ENCODE data around the gene RIMBP2.

Gene RIMBP2

DNA sequence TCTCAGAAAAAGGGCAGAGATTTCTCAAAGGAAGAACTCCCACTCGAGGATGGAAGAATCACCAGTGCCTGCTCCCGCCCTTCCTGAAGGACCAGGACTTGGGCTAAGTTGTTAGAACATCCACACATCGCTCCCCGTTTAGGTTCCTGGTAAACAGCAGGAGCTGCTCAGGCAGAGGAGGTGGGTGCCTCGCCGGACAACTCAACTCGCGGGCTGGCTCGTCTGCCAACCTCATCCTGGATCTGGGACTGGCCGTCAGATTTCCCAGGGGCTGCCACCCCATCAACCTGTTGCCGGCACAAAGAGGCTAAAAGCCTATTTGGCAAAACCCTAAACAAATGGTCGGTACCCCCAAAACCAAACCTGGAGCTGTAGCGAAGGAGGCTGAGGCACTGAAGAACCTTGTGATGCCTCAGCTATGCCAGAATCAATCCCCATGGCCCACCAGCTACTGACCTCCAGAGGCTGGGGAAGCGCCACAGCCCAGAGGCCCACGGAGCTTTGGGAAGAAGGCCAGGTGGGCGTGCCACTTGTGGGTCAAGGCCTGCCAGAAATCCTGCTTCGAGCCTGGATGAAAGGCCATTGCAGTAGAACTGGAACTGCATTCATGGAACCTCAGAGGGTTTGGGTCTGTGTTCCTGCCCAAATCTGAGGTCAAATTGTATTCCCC, 42.9 kb downstream of the RIMBP2 start:
- no peak overlapping the region for H3K4me3 ChIP-seq (ENCODE audit: low read depth, low read length)
- DNase-seq (ENCODE audit: low read depth), result no peak
- TF ChIP-seq POLR2A (IDR thresholded peaks at IDR 0.05; ENCODE audit: extremely low read depth, insufficient read length) (no peak), MYC (IDR thresholded peaks at IDR 0.05; ENCODE audit: low read depth, low read length) (no peak)
- TF ChIP-seq, protein P1, sequence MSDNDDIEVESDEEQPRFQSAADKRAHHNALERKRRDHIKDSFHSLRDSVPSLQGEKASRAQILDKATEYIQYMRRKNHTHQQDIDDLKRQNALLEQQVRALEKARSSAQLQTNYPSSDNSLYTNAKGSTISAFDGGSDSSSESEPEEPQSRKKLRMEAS (IDR thresholded peaks at IDR 0.05; ENCODE audit: low read depth, low read length), result no peak
- TF ChIP-seq, protein P2, sequence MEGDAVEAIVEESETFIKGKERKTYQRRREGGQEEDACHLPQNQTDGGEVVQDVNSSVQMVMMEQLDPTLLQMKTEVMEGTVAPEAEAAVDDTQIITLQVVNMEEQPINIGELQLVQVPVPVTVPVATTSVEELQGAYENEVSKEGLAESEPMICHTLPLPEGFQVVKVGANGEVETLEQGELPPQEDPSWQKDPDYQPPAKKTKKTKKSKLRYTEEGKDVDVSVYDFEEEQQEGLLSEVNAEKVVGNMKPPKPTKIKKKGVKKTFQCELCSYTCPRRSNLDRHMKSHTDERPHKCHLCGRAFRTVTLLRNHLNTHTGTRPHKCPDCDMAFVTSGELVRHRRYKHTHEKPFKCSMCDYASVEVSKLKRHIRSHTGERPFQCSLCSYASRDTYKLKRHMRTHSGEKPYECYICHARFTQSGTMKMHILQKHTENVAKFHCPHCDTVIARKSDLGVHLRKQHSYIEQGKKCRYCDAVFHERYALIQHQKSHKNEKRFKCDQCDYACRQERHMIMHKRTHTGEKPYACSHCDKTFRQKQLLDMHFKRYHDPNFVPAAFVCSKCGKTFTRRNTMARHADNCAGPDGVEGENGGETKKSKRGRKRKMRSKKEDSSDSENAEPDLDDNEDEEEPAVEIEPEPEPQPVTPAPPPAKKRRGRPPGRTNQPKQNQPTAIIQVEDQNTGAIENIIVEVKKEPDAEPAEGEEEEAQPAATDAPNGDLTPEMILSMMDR (IDR thresholded peaks at IDR 0.05; ENCODE audit: low read depth, low read length), result no peak

- TF ChIP-seq, protein P1 (IDR thresholded peaks at IDR 0.05; ENCODE audit: low read depth, low read length), result no peak
- TF ChIP-seq POLR2A (IDR thresholded peaks at IDR 0.05; ENCODE audit: extremely low read depth, insufficient read length) (no peak), MYC (IDR thresholded peaks at IDR 0.05; ENCODE audit: low read depth, low read length) (no peak)
- TF ChIP-seq, protein P2 (IDR thresholded peaks at IDR 0.05; ENCODE audit: low read depth, low read length), result no peak
- no peak for DNase-seq (ENCODE audit: low read depth)
Measured at GRCh38 chr12:130672089-130672820, 43.8 kb downstream of the RIMBP2 start.

GRCh38 chr12:130671556-130671955, 44.5 kb downstream of the RIMBP2 start:
- DNase-seq (ENCODE audit: low read depth), result no peak
- no peak for TF ChIP-seq POLR2A (IDR thresholded peaks at IDR 0.05; ENCODE audit: extremely low read depth, insufficient read length)
- TF ChIP-seq MYC (IDR thresholded peaks at IDR 0.05; ENCODE audit: low read depth, low read length), result no peak
- TF ChIP-seq, protein P1 (IDR thresholded peaks at IDR 0.05; ENCODE audit: low read depth, low read length), result no peak
- TF ChIP-seq, protein P2 (IDR thresholded peaks at IDR 0.05; ENCODE audit: low read depth, low read length), result no peak
- H3K4me3 ChIP-seq (ENCODE audit: low read depth, low read length), result no peak overlapping the region

More at GRCh38 chr12:130672089-130672820, 43.8 kb downstream of the RIMBP2 start:
- no peak overlapping the region for H3K4me3 ChIP-seq (ENCODE audit: low read depth, low read length)

GRCh38 chr12:130669797-130670196, 46.3 kb downstream of the RIMBP2 start:
- no peak for TF ChIP-seq MYC (IDR thresholded peaks at IDR 0.05; ENCODE audit: low read depth, low read length)
- TF ChIP-seq, protein P2 (IDR thresholded peaks at IDR 0.05; ENCODE audit: low read depth, low read length), result no peak
- TF ChIP-seq, protein P1 (IDR thresholded peaks at IDR 0.05; ENCODE audit: low read depth, low read length), result no peak
- no peak for TF ChIP-seq POLR2A (IDR thresholded peaks at IDR 0.05; ENCODE audit: extremely low read depth, insufficient read length)
- DNase-seq (ENCODE audit: low read depth), result no peak
- H3K4me3 ChIP-seq (ENCODE audit: low read depth, low read length), result no peak overlapping the region

- peak; percentile 36 for DNase-seq (ENCODE audit: low read depth)
- no peak overlapping the region for H3K4me3 ChIP-seq (ENCODE audit: low read depth, low read length)
- TF ChIP-seq, protein P1 (IDR thresholded peaks at IDR 0.05; ENCODE audit: low read depth, low read length), result no peak
- TF ChIP-seq, protein P2 (IDR thresholded peaks at IDR 0.05; ENCODE audit: low read depth, low read length), result no peak
- TF ChIP-seq POLR2A (IDR thresholded peaks at IDR 0.05; ENCODE audit: extremely low read depth, insufficient read length) (no peak), MYC (IDR thresholded peaks at IDR 0.05; ENCODE audit: low read depth, low read length) (no peak)
Measured at GRCh38 chr12:130669205-130669557, 46.9 kb downstream of the RIMBP2 start.
